ENCODE measurements around the gene CACNG8.
"Not testable (repeated sequence)": the region's sequence is repeated elsewhere in the genome, so short reads cannot be mapped to it uniquely, and the experiment has no call there.

The CACNG8 gene

DNA sequence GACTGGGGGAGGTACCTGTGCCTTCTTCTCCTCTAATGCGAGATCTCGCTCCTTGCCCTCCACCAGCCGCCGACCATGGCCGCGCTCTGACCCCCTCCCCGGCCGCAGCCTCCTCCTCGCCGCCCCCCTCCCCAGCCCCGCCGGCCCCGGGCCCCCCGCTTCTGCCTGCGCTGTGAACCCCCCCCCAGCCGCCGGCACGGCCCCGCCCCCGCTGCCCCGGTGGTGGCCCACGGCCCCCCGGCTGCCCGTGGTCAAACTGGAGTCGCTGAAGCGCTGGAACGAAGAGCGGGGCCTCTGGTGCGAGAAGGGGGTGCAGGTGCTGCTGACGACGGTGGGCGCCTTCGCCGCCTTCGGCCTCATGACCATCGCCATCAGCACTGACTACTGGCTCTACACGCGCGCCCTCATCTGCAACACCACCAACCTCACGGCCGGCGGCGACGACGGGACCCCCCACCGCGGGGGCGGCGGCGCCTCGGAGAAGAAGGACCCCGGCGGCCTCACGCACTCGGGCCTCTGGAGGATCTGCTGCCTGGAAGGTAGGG lies at the start of gene CACNG8:
Gene CACNG8, plus strand, starts transcription at position 51 of the 545 bp plus-strand sequence.
- peaks cover 18 to 23% of the 10 kb centered on the region in 2 donors for H3K4me1 Mint-ChIP-seq
- DNase-seq (no peak), ATAC-seq (replicated peaks) (no peak)
- H3K9me3 Mint-ChIP-seq: peaks cover 0 to 2% of the 10 kb centered on the region in 2 donors
- no peaks in the 10 kb centered on the region for H3K36me3 Mint-ChIP-seq
- H3K27ac Mint-ChIP-seq: peak within 1 kb of the TSS; percentile 38
- H3K27me3 Mint-ChIP-seq: peaks cover 78 to 79% of the 10 kb centered on the region in 2 donors
- H3K4me3 Mint-ChIP-seq: peak within 1 kb of the TSS in 1 of 2 donors; percentile 18

DNA sequence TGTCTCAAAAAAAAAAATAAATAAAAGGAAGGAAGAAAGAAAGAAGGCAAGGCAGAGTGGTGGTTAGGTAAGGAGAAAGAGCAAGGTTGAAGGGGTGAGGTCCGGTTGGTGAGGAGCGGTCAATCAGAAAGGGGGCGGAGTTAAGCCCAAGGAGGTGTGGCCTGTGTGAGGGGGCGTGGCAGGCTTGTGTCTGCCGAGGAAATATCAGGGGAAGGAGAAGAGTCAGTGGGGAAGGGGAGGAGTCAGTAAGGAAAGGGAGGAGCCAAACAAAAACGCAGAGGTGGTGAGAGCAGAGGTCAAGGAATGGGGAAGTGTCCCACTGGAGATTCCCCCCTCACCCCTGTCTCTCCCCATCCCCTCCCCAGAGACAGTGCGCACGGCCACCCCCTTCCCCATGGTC lies 47.7 kb upstream of the CACNG8 start:
- Mint-ChIP-seq H3K27ac (no peak overlapping the region), H3K27me3 (peaks cover 58 to 75% of the 10 kb centered on the region in 2 donors), H3K4me1 (peaks cover 3 to 5% of the 10 kb centered on the region in 2 donors), H3K9me3 (peaks cover 6 to 8% of the 10 kb centered on the region in 2 donors), H3K4me3 (no peak overlapping the region), H3K36me3 (peaks cover 1 to 3% of the 10 kb centered on the region in 2 donors)
- DNase-seq (no peak), ATAC-seq (replicated peaks) (no peak)

DNA sequence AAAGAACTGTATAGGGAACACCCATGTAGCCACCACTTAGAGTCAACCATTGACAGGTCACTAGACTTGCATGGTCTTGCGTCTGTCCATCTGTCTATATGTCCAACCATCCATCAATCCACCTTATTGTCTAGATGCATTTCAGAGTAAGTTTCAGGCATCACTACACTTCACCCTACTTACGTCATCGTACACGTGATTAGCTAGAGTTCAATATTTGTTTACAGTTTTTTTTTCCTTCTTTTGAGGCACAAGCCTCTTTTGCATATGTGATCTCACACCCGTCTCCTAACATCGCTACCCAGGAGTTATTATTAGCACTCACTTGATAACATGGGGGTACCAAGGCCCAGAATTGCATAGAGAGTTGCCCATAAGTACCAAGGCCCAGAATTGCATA lies 46.7 kb upstream of the CACNG8 start:
- no peak overlapping the region for H3K4me3 Mint-ChIP-seq
- H3K27me3 Mint-ChIP-seq: peaks cover 49 to 65% of the 10 kb centered on the region in 2 donors
- no peaks in the 10 kb centered on the region for H3K4me1 Mint-ChIP-seq
- ATAC-seq (replicated peaks): no peak
- no peak overlapping the region for H3K27ac Mint-ChIP-seq
- DNase-seq: no peak
- peaks cover 1 to 3% of the 10 kb centered on the region in 2 donors for H3K36me3 Mint-ChIP-seq
- peaks cover 6 to 8% of the 10 kb centered on the region in 2 donors for H3K9me3 Mint-ChIP-seq

DNA sequence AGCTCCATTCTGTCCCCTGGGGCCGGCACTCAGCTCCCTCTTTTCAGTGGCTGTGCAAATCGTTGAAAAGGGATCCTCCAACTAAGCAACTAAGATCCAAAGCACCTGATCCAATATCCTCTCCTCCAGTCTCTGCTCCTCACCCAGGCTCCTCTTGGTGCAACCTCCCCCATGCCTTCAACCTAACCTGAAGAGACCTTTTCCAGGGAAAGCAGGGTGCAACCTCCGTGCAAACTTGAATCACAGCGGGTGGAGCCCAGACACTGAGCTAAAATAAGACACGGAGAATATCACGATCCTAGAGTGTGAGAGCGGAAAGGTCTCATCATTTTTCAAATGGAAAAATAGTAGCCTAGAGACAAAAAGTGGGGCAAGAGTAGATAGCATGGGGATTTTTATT lies 45.4 kb upstream of the CACNG8 start:
- no peak overlapping the region for H3K27ac Mint-ChIP-seq
- no peak for DNase-seq
- H3K9me3 Mint-ChIP-seq: peaks cover 6 to 8% of the 10 kb centered on the region in 2 donors
- no peaks in the 10 kb centered on the region for H3K4me1 Mint-ChIP-seq
- peaks cover 36 to 51% of the 10 kb centered on the region in 2 donors for H3K27me3 Mint-ChIP-seq
- ATAC-seq (replicated peaks): no peak
- peaks cover 1 to 3% of the 10 kb centered on the region in 2 donors for H3K36me3 Mint-ChIP-seq
- H3K4me3 Mint-ChIP-seq: no peak overlapping the region

DNA sequence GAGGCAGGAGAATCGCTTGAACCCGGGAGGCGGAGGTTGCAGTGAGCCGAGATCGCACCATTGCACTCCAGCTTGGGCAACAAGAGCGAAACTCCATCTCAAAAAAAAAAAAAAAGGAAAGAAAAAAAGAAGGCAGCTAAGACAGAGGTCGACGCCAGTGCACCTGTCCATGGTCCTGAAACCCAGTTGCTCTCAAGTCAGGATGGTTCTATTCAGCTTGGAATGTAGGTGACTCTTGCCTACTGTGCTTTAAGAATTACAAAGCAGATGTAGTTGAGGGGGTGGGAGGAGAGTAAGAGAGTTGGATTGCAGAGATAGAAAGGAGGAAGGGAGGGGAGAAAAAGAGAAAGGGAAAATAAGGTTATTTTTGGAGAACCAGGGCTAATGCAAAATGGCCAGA lies 35.0 kb upstream of the CACNG8 start:
- ATAC-seq (replicated peaks): no peak
- Mint-ChIP-seq H3K36me3 (peaks cover 0 to 3% of the 10 kb centered on the region in 2 donors), H3K4me1 (no peaks in the 10 kb centered on the region), H3K9me3 (peaks cover 5 to 12% of the 10 kb centered on the region in 2 donors), H3K27me3 (peaks cover 10 to 13% of the 10 kb centered on the region in 2 donors), H3K4me3 (no peak overlapping the region), H3K27ac (no peak overlapping the region)
- no peak for DNase-seq

DNA sequence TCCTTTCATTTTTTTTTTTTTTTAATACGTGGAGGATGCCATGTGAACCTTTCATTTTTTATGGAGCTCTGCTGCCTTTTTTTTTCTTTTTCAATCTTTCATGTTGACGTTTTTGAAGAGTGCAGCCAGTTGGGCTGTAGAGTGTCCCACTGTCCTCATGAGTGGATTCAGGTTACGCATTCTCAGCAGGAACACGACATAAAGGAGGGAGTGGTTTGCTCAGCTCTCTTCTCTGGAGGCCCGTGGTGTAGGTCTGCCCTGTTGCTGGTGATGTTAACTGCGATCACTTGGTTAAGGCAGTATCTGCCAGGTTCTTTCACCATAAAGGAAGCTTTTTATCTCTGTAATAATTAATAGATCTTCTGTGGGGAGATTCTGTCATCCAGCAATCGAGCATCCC lies 26.7 kb upstream of the CACNG8 start:
- Mint-ChIP-seq H3K9me3 (no peaks in the 10 kb centered on the region), H3K27ac (no peak overlapping the region), H3K4me1 (no peaks in the 10 kb centered on the region), H3K36me3 (no peaks in the 10 kb centered on the region), H3K27me3 (peaks cover 29 to 33% of the 10 kb centered on the region in 2 donors), H3K4me3 (no peak overlapping the region)
- ATAC-seq (replicated peaks) (no peak), DNase-seq (no peak)

DNA sequence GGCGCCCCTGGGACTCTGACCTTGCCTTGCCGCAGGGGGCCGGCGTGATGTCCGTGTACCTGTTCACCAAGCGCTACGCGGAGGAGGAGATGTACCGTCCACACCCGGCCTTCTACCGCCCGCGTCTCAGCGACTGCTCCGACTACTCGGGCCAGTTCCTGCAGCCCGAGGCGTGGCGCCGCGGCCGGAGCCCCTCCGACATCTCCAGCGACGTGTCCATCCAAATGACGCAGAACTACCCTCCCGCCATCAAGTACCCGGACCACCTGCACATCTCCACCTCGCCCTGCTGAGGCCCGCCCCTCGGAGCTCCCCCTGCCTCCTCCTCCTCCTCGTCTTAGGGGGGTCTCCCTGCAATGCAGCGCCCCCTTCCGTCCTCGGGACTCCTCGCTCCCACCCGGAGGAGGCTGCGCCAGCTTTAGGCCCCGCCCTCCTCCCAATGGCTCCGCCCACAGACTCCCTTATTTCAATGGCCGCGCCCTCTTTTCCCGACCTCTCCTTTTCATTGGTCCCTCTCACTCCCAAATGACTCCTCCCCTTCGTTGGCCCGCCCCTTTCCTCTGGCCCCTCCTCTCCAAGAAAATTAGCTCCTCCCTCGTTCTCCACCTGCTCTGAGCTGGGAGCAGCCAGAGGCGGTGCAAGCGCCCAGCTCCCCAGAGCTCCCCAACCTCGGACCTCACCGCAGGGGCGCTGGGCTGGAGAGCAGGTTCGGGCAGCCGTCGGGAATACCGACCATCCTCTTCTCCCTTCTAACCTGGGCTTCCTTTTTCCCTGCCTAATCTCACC lies 20.5 kb upstream of the CACNG8 start:
- Mint-ChIP-seq H3K4me1 (peaks cover 6 to 10% of the 10 kb centered on the region in 2 donors), H3K27ac (no peak overlapping the region), H3K4me3 (no peak overlapping the region), H3K27me3 (peaks cover 60 to 75% of the 10 kb centered on the region in 2 donors), H3K9me3 (peaks cover 8 to 12% of the 10 kb centered on the region in 2 donors), H3K36me3 (peaks cover 6 to 10% of the 10 kb centered on the region in 2 donors)
- ATAC-seq (replicated peaks) (no peak), DNase-seq (no peak)

DNA sequence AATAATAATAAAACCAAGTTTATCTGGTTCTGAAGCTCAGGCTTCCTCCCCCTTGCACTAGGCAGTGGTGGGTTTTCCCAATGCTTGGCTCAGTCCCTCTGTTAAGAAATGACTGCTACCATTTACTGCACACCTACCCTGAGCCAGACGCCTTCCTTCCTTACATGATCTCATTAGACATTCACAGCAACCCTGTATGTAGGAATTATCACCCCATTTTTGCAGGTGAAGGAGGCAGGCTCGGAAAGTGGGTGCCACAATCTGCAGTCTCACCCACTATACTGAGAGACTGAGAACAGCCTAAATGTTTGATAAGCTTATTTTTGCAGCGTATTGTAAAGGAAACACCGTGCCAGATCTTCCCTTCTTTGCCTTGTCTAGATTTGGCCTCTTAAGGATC lies 18.3 kb upstream of the CACNG8 start:
- ATAC-seq (replicated peaks) (no peak), DNase-seq (no peak)
- H3K9me3 Mint-ChIP-seq: peaks cover 8 to 12% of the 10 kb centered on the region in 2 donors
- H3K4me3 Mint-ChIP-seq: no peak overlapping the region
- no peak overlapping the region for H3K27ac Mint-ChIP-seq
- H3K36me3 Mint-ChIP-seq: peaks cover 6 to 10% of the 10 kb centered on the region in 2 donors
- H3K27me3 Mint-ChIP-seq: peaks cover 53 to 71% of the 10 kb centered on the region in 2 donors
- peaks cover 6 to 10% of the 10 kb centered on the region in 2 donors for H3K4me1 Mint-ChIP-seq

DNA sequence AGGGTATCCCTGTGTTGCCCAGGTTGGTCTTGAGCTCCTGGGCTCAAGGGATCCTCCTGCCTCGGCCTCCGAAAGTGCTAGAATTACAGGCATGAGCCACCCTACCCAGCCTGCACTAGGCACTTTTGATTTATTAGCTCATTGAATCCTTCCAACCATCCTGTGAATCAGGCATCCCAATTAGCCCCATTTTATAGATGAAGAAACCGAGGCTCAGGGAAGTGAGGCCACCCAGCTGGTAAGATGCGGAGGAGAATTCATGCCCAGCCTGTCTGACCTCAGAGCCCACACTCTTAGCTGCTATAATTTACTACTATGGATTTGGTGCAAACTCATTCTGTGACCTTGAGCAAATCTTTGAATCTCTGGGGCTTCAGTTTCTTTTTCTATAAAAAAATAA lies 17.8 kb upstream of the CACNG8 start:
- Mint-ChIP-seq H3K36me3 (peaks cover 6 to 10% of the 10 kb centered on the region in 2 donors), H3K27me3 (peaks cover 50 to 67% of the 10 kb centered on the region in 2 donors), H3K4me1 (peaks cover 6 to 10% of the 10 kb centered on the region in 2 donors), H3K9me3 (peaks cover 8 to 12% of the 10 kb centered on the region in 2 donors), H3K4me3 (no peak overlapping the region), H3K27ac (no peak overlapping the region)
- ATAC-seq (replicated peaks) (no peak), DNase-seq (no peak)

DNA sequence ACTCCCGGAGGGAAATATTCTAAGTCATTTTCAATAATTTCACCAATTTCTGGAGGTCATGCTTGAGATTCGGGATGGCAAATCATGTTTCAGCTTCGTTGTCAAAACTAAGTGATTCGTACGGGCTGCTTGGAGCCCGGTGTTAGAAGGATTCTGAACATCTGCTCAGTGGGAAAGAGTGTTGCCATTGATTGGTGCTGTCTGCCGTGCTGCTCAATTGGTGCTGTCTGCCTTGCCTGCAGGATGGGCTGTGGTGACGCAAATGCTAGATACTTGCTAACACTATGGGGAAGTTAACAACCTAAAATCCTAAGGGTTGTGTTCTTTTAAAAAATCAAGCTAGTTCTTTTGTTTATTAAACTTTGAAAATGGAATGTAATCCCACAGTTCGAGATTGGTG lies 17.3 kb upstream of the CACNG8 start:
- peaks cover 6 to 10% of the 10 kb centered on the region in 2 donors for H3K4me1 Mint-ChIP-seq
- H3K9me3 Mint-ChIP-seq: peaks cover 8 to 12% of the 10 kb centered on the region in 2 donors
- no peak overlapping the region for H3K27ac Mint-ChIP-seq
- DNase-seq (no peak), ATAC-seq (replicated peaks) (no peak)
- peaks cover 6 to 10% of the 10 kb centered on the region in 2 donors for H3K36me3 Mint-ChIP-seq
- H3K4me3 Mint-ChIP-seq: no peak overlapping the region
- peaks cover 45 to 61% of the 10 kb centered on the region in 2 donors for H3K27me3 Mint-ChIP-seq

DNA sequence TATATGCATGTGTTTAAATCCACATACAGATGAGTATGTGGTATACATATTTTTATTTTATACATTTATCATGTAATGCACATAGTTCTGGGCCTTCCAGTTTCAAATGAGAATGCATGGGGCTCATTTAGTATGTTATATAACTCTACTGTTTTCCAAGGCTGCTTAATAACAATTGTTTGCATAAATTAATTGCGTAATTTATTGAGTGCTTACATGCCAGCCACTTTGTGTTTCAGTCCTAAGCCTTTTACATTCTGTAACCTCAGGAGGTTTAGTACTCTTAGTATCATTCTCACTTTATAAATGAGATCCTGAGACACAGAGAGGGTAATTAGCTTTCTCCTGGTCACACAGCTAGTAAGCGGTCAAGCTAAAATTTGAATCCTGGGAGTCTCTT lies 16.7 kb upstream of the CACNG8 start:
- peaks cover 8 to 12% of the 10 kb centered on the region in 2 donors for H3K9me3 Mint-ChIP-seq
- DNase-seq (no peak), ATAC-seq (replicated peaks) (no peak)
- H3K36me3 Mint-ChIP-seq: peaks cover 6 to 10% of the 10 kb centered on the region in 2 donors
- H3K4me1 Mint-ChIP-seq: peaks cover 6 to 10% of the 10 kb centered on the region in 2 donors
- peaks cover 42 to 56% of the 10 kb centered on the region in 2 donors for H3K27me3 Mint-ChIP-seq
- no peak overlapping the region for H3K27ac Mint-ChIP-seq
- no peak overlapping the region for H3K4me3 Mint-ChIP-seq

DNA sequence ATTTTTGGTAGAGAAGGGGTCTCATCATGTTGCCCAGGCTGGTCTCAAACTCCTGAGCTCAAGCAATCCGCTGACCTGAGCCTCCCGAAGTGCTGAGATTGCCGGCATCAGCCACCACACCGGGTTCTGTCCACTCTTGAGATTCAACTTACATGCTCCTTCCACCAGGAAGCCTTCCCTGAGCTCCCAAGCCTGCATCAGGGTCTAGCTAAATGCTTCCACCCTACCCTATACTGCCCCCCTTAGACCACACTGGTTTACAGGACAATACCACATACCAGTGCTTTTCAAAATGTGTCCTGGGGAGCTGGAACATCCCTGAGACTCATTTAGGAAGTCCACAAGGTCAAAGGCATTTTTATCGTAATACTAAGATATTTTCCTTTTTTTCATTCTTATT lies 15.1 kb upstream of the CACNG8 start:
- peaks cover 2 to 5% of the 10 kb centered on the region in 2 donors for H3K36me3 Mint-ChIP-seq
- peaks cover 38 to 53% of the 10 kb centered on the region in 2 donors for H3K27me3 Mint-ChIP-seq
- DNase-seq: no peak
- no peak for ATAC-seq (replicated peaks)
- peaks cover 3 to 5% of the 10 kb centered on the region in 2 donors for H3K4me1 Mint-ChIP-seq
- H3K9me3 Mint-ChIP-seq: peaks cover 4 to 9% of the 10 kb centered on the region in 2 donors
- no peak overlapping the region for H3K27ac Mint-ChIP-seq
- no peak overlapping the region for H3K4me3 Mint-ChIP-seq

DNA sequence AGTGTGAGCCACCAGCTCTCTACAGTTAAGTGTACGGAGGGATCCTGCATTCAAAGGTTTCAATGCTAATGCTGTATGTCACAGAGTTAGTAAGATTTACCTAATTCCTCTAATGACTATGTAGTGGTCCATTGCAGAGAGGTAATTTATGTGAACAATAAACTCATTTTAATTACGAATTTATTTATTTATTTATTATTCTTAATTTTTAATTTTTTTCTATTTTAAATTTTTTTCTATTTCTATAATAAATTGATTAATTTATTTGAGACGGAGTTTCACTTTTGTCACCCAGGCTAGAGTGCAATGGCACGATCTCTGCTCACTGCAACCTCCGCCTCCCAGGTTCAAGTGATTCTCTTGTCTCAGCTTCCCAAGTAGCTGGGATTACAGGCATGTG lies 14.1 kb upstream of the CACNG8 start:
- H3K4me3 Mint-ChIP-seq; H3K27ac Mint-ChIP-seq; H3K9me3 Mint-ChIP-seq; DNase-seq; H3K36me3 Mint-ChIP-seq; ATAC-seq (replicated peaks); H3K4me1 Mint-ChIP-seq: not testable (repeated sequence)
- peaks cover 30 to 45% of the 10 kb centered on the region in 2 donors for H3K27me3 Mint-ChIP-seq

DNA sequence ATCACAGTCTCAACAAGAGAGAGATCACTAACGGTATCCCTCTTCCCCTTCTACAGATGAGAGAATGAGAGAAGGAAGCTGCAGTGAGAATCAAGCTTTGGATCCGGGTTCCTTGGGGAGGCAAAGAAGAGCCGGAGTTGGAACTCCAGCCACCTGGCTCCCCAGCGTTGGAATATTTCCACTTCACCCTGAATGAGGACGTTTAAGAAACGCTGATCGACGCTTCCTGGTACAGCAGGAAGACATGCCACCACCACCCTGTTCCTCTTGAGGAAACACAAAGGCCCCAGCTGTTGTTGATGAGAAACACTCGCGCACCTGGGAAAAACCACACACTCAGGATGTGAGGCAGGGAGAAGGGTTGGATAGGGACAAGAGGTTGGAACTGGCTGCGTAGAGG lies 11.3 kb upstream of the CACNG8 start:
- Mint-ChIP-seq H3K27ac (no peak overlapping the region), H3K4me3 (no peak overlapping the region), H3K27me3 (peaks cover 29 to 39% of the 10 kb centered on the region in 2 donors), H3K4me1 (no peaks in the 10 kb centered on the region), H3K9me3 (peaks cover 0 to 6% of the 10 kb centered on the region in 2 donors), H3K36me3 (peaks cover 0 to 1% of the 10 kb centered on the region in 2 donors)
- ATAC-seq (replicated peaks): no peak
- DNase-seq: no peak

DNA sequence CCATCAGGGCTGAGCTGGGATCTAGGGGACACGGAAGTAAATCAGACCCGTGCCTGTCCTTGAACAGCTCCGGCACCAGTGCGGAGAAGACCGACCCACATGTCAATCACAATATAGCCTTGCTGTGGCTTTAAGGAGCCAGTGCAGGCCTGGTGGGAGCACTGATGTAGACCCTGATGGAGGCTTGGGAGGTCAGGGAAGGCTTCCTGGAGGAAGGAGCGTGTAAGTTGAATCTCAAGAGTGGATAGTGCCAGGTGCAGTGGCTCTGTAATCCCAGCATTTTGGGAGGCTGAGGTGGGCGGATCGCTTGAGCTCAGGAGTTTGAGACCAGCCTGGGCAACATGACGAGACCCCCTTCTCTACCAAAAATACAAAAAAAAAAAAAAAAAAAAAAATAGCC lies 10.8 kb upstream of the CACNG8 start:
- Mint-ChIP-seq H3K27ac (no peak overlapping the region), H3K27me3 (peaks cover 28 to 41% of the 10 kb centered on the region in 2 donors), H3K36me3 (peaks cover 0 to 1% of the 10 kb centered on the region in 2 donors), H3K4me3 (no peak overlapping the region), H3K9me3 (peaks cover 0 to 6% of the 10 kb centered on the region in 2 donors), H3K4me1 (no peaks in the 10 kb centered on the region)
- DNase-seq (no peak), ATAC-seq (replicated peaks) (no peak)

Data from stimulated activated naive B cell treated with anti-CD40 and anti-IgM and Interleukin-4, amounts not matched to agents 10 μg/mL and 1 μg/mL and 100 μg/mL, for 72 hours (primary cell).